Measurements from ENCODE around the gene MAPK8.

The MAPK8 gene

DNA sequence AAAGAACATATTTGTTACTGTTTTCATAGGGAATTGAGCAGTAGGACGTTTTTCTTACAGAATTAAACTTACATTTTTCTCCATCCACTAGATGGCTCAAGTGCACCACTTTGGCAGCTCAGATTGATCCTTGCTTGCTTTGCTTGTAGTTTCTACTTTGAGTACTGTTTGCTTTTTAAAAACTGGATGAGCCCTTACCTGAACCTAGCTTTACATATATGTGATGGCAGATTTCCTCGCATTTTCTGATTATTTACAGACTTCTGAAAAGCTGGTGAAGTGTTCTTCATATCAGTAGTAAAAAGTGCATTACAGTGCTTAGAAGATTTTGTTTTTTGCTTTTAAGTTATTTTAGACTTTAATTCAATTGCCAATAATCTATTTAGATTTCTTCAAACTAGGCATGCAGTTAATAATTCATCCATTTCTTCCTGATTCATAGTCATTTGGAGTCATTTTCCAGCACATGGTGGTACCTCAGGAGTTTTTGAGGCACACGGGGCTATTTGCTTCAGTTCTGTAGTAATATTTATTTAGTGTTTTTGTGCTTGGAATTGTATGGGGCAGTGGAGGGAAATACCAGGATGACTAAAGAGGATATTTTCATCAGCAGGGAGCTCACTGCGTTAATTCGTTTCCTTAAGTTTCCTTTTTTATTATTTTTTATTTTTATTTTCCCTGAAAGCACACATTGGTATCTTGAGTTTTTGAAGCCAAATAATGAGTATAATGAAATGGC is 57.3 kb downstream of the MAPK8 start:
- Histone ChIP-seq H2AK5ac (ENCODE audit: low read length) (no peak overlapping the region), H3K23ac (ENCODE audit: low read length) (no peak overlapping the region), H3K27me3 (ENCODE audit: insufficient read depth, low read length, poor library complexity) (no peaks in the 10 kb centered on the region), H4K8ac (ENCODE audit: low read depth, low read length) (no peak overlapping the region), H3K27ac (ENCODE audit: low read depth, low read length) (no peak overlapping the region), H2BK120ac (ENCODE audit: low read depth, low read length) (no peak overlapping the region), H3K4me3 (ENCODE audit: low read length) (no peak overlapping the region), H3K36me3 (ENCODE audit: control insufficient read depth, insufficient read depth, low read length) (no peaks in the 10 kb centered on the region), H3K18ac (ENCODE audit: low read length) (peak overlapping the region; percentile 60), H3K4ac (ENCODE audit: low read depth, low read length) (no peak overlapping the region), H3K4me2 (ENCODE audit: low read length) (no peak overlapping the region), H3K56ac (ENCODE audit: low read length) (no peak overlapping the region), H2BK15ac (replicated peaks; ENCODE audit: low read depth) (no peak overlapping the region), H3K79me1 (ENCODE audit: low read length) (peaks cover under 1% of the 10 kb centered on the region), H2BK5ac (ENCODE audit: low read length) (no peak overlapping the region), H3K79me2 (ENCODE audit: control insufficient read depth, insufficient read depth, low read length) (no peaks in the 10 kb centered on the region), H3K9ac (ENCODE audit: low read length) (no peak overlapping the region), H4K5ac (ENCODE audit: low read length) (no peak overlapping the region), H3K4me1 (ENCODE audit: control insufficient read depth, low read depth, low read length) (no peaks in the 10 kb centered on the region)
- no CpG with 5 or more reads among the region's 5 CpGs for WGBS (ENCODE audit: extremely low coverage, insufficient coverage, low lambda C conversion rate)
- peak; percentile 81 for DNase-seq

DNA sequence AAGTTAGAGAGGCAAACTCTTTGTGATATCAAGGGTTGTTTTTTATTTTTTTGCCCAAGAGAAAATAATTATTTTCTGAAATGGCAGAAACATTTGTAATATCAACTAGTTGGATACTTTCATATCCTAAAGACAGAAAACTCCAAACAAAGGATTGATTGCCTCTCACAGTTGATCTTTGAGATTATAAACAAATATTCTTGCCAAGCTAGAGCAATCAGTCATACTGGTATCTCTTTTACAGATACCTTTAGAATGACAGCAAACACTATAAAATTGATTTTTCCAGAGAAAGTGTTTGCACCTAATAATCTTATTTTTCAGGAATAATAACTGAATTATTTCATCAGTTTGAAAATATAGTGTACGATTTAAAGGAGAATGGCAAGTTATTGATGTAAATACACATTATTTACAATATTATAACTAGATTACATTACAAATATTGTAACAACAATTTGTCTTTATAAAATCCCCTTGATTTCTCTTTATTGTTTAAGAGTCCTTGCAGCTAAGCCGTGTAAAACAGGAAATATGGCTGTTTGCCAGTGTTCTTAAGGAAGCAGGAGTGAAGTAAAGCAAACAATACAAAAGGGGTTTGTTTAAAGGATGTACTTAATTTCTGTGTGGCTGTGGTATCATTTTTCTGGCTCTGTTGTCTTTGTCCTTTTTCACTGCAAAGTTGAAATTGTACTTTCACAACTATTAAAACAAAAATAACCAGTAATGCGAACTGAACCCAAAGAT is 58.4 kb downstream of the MAPK8 start:
- Histone ChIP-seq H3K9ac (ENCODE audit: low read length) (no peak overlapping the region), H2AK5ac (ENCODE audit: low read length) (no peak overlapping the region), H3K4me3 (ENCODE audit: low read length) (no peak overlapping the region), H2BK120ac (ENCODE audit: low read depth, low read length) (no peak overlapping the region), H3K18ac (ENCODE audit: low read length) (no peak overlapping the region), H3K23ac (ENCODE audit: low read length) (no peak overlapping the region), H3K27ac (ENCODE audit: low read depth, low read length) (no peak overlapping the region), H3K79me1 (ENCODE audit: low read length) (peaks cover 5% of the 10 kb centered on the region), H4K8ac (ENCODE audit: low read depth, low read length) (no peak overlapping the region), H3K36me3 (ENCODE audit: control insufficient read depth, insufficient read depth, low read length) (no peaks in the 10 kb centered on the region), H3K4ac (ENCODE audit: low read depth, low read length) (no peak overlapping the region), H3K4me2 (ENCODE audit: low read length) (no peak overlapping the region), H3K79me2 (ENCODE audit: control insufficient read depth, insufficient read depth, low read length) (peaks cover 2% of the 10 kb centered on the region), H3K27me3 (ENCODE audit: insufficient read depth, low read length, poor library complexity) (no peaks in the 10 kb centered on the region), H2BK15ac (replicated peaks; ENCODE audit: low read depth) (no peak overlapping the region), H2BK5ac (ENCODE audit: low read length) (no peak overlapping the region), H3K4me1 (ENCODE audit: control insufficient read depth, low read depth, low read length) (no peaks in the 10 kb centered on the region), H4K5ac (ENCODE audit: low read length) (no peak overlapping the region), H3K56ac (ENCODE audit: low read length) (no peak overlapping the region)
- no peak for DNase-seq
- no CpG with 5 or more reads among the region's 3 CpGs for WGBS (ENCODE audit: extremely low coverage, insufficient coverage, low lambda C conversion rate)

DNA sequence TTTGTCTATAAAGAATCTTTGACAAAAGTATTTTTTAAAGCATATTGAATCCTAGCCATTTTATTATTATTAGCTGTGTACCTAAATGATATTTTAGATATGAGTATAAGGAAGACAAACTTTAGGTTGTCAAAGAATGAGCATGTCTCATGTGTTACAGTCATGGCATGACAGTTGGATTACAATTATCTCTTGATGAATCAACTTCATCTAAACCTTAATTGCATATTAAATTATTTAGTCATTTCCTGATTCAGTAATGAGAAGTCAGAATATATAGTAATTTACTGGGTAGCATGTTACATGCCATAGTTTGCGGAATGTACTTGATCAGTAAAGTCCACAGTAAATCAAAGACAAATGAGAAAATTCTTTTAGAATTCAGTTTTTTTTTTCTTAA is 59.2 kb downstream of the MAPK8 start:
- H3K27me3 ChIP-seq (ENCODE audit: insufficient read depth, low read length, poor library complexity) = no peaks in the 10 kb centered on the region
- H2AK5ac ChIP-seq (ENCODE audit: low read length) = no peak overlapping the region
- no CpG with 5 or more reads among the region's 1 CpG for WGBS (ENCODE audit: extremely low coverage, insufficient coverage, low lambda C conversion rate)
- no peak overlapping the region for H2BK5ac ChIP-seq (ENCODE audit: low read length)
- no peak overlapping the region for H3K27ac ChIP-seq (ENCODE audit: low read depth, low read length)
- no peak overlapping the region for H3K4me3 ChIP-seq (ENCODE audit: low read length)
- H3K36me3 ChIP-seq (ENCODE audit: control insufficient read depth, insufficient read depth, low read length) = no peaks in the 10 kb centered on the region
- peaks cover 2% of the 10 kb centered on the region for H3K79me2 ChIP-seq (ENCODE audit: control insufficient read depth, insufficient read depth, low read length)
- H3K4ac ChIP-seq (ENCODE audit: low read depth, low read length) = no peak overlapping the region
- peaks cover 6% of the 10 kb centered on the region for H3K79me1 ChIP-seq (ENCODE audit: low read length)
- H3K23ac ChIP-seq (ENCODE audit: low read length) = no peak overlapping the region
- H2BK15ac ChIP-seq (replicated peaks; ENCODE audit: low read depth) = no peak overlapping the region
- no peak overlapping the region for H4K8ac ChIP-seq (ENCODE audit: low read depth, low read length)
- no peak overlapping the region for H3K56ac ChIP-seq (ENCODE audit: low read length)
- DNase-seq = no peak
- H3K4me1 ChIP-seq (ENCODE audit: control insufficient read depth, low read depth, low read length) = no peaks in the 10 kb centered on the region
- no peak overlapping the region for H4K5ac ChIP-seq (ENCODE audit: low read length)
- H3K9ac ChIP-seq (ENCODE audit: low read length) = no peak overlapping the region
- H3K18ac ChIP-seq (ENCODE audit: low read length) = no peak overlapping the region
- no peak overlapping the region for H3K4me2 ChIP-seq (ENCODE audit: low read length)
- H2BK120ac ChIP-seq (ENCODE audit: low read depth, low read length) = no peak overlapping the region

DNA sequence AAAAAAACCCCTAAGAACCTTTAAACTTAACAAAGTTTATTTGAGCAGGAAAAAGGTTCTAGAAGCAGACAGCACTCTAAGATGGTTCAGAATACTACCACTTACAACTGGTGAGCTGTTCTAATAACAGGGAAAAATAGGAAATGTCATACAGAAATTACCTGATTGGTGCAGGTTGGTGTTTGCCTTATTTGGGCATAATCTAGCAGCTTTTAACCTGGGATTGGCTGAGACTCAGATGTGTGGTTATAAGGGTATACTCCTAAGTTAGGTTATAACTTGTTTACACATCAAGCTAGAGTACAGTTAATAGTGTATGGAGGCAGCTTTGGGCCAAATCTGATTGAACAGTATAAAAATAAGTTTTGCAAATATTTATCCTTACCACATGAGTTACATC is 59.8 kb downstream of the MAPK8 start:
- DNase-seq = no peak
- Histone ChIP-seq H3K4me1 (ENCODE audit: control insufficient read depth, low read depth, low read length) (no peaks in the 10 kb centered on the region), H3K4me2 (ENCODE audit: low read length) (no peak overlapping the region), H3K9ac (ENCODE audit: low read length) (no peak overlapping the region), H3K4me3 (ENCODE audit: low read length) (no peak overlapping the region), H3K79me1 (ENCODE audit: low read length) (peaks cover 6% of the 10 kb centered on the region), H3K18ac (ENCODE audit: low read length) (no peak overlapping the region), H2BK15ac (replicated peaks; ENCODE audit: low read depth) (no peak overlapping the region), H3K36me3 (ENCODE audit: control insufficient read depth, insufficient read depth, low read length) (no peaks in the 10 kb centered on the region), H2BK5ac (ENCODE audit: low read length) (no peak overlapping the region), H4K5ac (ENCODE audit: low read length) (no peak overlapping the region), H3K4ac (ENCODE audit: low read depth, low read length) (no peak overlapping the region), H2BK120ac (ENCODE audit: low read depth, low read length) (no peak overlapping the region), H4K8ac (ENCODE audit: low read depth, low read length) (no peak overlapping the region), H3K79me2 (ENCODE audit: control insufficient read depth, insufficient read depth, low read length) (peaks cover 2% of the 10 kb centered on the region), H3K27me3 (ENCODE audit: insufficient read depth, low read length, poor library complexity) (no peaks in the 10 kb centered on the region), H3K56ac (ENCODE audit: low read length) (no peak overlapping the region), H2AK5ac (ENCODE audit: low read length) (no peak overlapping the region), H3K23ac (ENCODE audit: low read length) (no peak overlapping the region), H3K27ac (ENCODE audit: low read depth, low read length) (no peak overlapping the region)

DNA sequence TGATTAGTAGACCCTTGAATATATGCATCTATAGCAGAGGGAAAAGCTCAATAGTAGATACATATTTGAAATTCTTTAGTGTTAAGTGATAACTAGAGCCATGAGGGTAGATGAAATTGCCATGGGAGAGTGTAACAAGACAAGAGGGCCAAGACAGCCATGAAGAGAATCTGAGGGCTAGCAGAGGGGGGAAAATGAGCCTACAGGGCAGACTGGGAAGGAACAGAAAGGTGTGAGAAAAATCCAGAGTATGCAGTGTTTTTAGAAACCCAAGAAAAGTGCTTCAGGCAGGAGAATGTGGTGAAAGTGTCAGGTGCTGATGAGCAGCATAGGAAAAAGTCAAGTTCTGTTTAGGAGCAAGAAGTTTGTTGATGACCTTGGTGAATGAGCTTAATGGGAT is 63.0 kb downstream of the MAPK8 start:
- DNase-seq = no peak
- Histone ChIP-seq H4K5ac (ENCODE audit: low read length) (no peak overlapping the region), H2BK5ac (ENCODE audit: low read length) (no peak overlapping the region), H3K56ac (ENCODE audit: low read length) (no peak overlapping the region), H3K4ac (ENCODE audit: low read depth, low read length) (no peak overlapping the region), H2BK15ac (replicated peaks; ENCODE audit: low read depth) (no peak overlapping the region), H3K4me3 (ENCODE audit: low read length) (no peak overlapping the region), H3K18ac (ENCODE audit: low read length) (no peak overlapping the region), H3K23ac (ENCODE audit: low read length) (no peak overlapping the region), H3K27me3 (ENCODE audit: insufficient read depth, low read length, poor library complexity) (no peaks in the 10 kb centered on the region), H3K27ac (ENCODE audit: low read depth, low read length) (no peak overlapping the region), H2AK5ac (ENCODE audit: low read length) (no peak overlapping the region), H3K9ac (ENCODE audit: low read length) (no peak overlapping the region), H2BK120ac (ENCODE audit: low read depth, low read length) (no peak overlapping the region), H3K4me2 (ENCODE audit: low read length) (no peak overlapping the region), H3K36me3 (ENCODE audit: control insufficient read depth, insufficient read depth, low read length) (no peaks in the 10 kb centered on the region), H3K79me1 (ENCODE audit: low read length) (peaks cover 6% of the 10 kb centered on the region), H3K79me2 (ENCODE audit: control insufficient read depth, insufficient read depth, low read length) (peaks cover 2% of the 10 kb centered on the region), H4K8ac (ENCODE audit: low read depth, low read length) (no peak overlapping the region), H3K4me1 (ENCODE audit: control insufficient read depth, low read depth, low read length) (no peaks in the 10 kb centered on the region)
